Lower leg skin (tissue), 3 donors: ENCODE data around the gene CABLES1.

Source experiments
- POLR2A ChIP-seq, 2 donors: fragments of 450-650 bp; IDR thresholded peaks; one replicate each; pipeline ENCODE4 v1.6.1; 2016 to 2017; ENCODE audit warnings: antibody characterized with exemption in 2 of 2, mild to moderate bottlenecking in 1 of 2, moderate library complexity in 1 of 2
- TF ChIP-seq, protein P1 (sequence below), 3 donors: fragments of 450-650 bp; IDR thresholded peaks; one replicate each; pipeline ENCODE4 v1.5.1; 2016; ENCODE audit warnings: antibody characterized with exemption in 3 of 3, mild to moderate bottlenecking in 3 of 3, moderate library complexity in 2 of 3

DNA sequence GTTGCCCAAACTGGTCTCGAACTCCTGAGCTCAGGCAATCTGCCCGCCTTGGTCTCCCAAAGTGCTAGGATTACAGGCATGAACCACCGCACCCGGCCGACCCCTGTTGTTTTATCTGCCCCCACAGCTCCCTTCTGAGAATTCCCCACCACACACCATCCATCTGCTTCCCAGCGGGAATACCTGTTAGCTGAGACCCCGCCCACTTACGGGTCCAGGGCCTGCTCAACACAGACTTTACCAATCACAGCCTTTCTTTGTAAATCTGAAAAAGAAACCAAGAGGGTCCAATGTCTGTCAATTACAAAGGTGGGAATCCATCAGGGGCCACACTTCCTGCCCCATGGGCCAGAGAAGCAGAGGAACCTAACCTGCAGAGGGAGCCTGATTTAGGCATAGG, 14.2 kb upstream of the CABLES1 start:
- TF ChIP-seq, protein P1, sequence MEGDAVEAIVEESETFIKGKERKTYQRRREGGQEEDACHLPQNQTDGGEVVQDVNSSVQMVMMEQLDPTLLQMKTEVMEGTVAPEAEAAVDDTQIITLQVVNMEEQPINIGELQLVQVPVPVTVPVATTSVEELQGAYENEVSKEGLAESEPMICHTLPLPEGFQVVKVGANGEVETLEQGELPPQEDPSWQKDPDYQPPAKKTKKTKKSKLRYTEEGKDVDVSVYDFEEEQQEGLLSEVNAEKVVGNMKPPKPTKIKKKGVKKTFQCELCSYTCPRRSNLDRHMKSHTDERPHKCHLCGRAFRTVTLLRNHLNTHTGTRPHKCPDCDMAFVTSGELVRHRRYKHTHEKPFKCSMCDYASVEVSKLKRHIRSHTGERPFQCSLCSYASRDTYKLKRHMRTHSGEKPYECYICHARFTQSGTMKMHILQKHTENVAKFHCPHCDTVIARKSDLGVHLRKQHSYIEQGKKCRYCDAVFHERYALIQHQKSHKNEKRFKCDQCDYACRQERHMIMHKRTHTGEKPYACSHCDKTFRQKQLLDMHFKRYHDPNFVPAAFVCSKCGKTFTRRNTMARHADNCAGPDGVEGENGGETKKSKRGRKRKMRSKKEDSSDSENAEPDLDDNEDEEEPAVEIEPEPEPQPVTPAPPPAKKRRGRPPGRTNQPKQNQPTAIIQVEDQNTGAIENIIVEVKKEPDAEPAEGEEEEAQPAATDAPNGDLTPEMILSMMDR (IDR thresholded peaks at IDR 0.05), result no peak
- TF ChIP-seq POLR2A (IDR thresholded peaks at IDR 0.05), result no peak
